Keratinocyte (primary cell): ENCODE measurements around the gene POGLUT3. TPM values are rescaled to one million over a fixed set of nuclear protein-coding genes. Genes with fewer than 3 reads are reported as not detected.
A peak's percentile ranks its signal among the peaks of the same experiment; 100 is the strongest.

Experiments
- DNase-seq: peaks from one replicate; pipeline ENCODE4 v3.0.0-alpha.2; 2011; ENCODE audit warnings: low read depth, missing footprints, low spot score
- FAIRE-seq: peaks from 2 replicates; lab custom pipeline; 2011; peaks lifted over from hg19 to GRCh38; lab: Jason Lieb, UNC
- H2AFZ ChIP-seq: 2 replicates; pipeline ENCODE4 v1.6.0; 2012; ENCODE audit warnings: low read length, control low read depth, inconsistent platforms; ENCODE audit not compliant: control insufficient read depth
- H3K27ac ChIP-seq: 2 replicates; pipeline ENCODE4 v1.5.1; 2011; ENCODE audit warnings: low read length; ENCODE audit not compliant: control insufficient read depth, insufficient read depth
- H3K27me3 ChIP-seq: 3 replicates; pipeline ENCODE4 v1.6.0; 2011; ENCODE audit warnings: low read length; ENCODE audit not compliant: control insufficient read depth, insufficient read depth; ENCODE audit errors: extremely low read depth
- H3K36me3 ChIP-seq, 2 experiments: 2 replicates in 1 of 2; 3 replicates in 1 of 2; pipeline ENCODE4 v1.5.1; 2011; ENCODE audit warnings: low read length in 2 of 2, mild to moderate bottlenecking in 1 of 2; ENCODE audit not compliant: control insufficient read depth in 2 of 2, insufficient read depth in 2 of 2; ENCODE audit errors: extremely low read depth in 1 of 2
- H3K4me1 ChIP-seq: 3 replicates; pipeline ENCODE4 v1.5.1; 2011; ENCODE audit warnings: low read length; ENCODE audit not compliant: control insufficient read depth, insufficient read depth; ENCODE audit errors: extremely low read depth
- H3K4me2 ChIP-seq: 3 replicates; pipeline ENCODE4 v1.6.0; 2011; ENCODE audit warnings: low read depth, low read length; ENCODE audit not compliant: control insufficient read depth, insufficient read depth; ENCODE audit errors: extremely low read depth
- H3K4me3 ChIP-seq, 3 experiments: fragments of 200-600 bp in 1 of 3; sonication (generic) in 1 of 3; 2 replicates in 2 of 3; 3 replicates in 1 of 3; pipeline ENCODE4 v1.5.1; 2011 to 2016; ENCODE audit warnings: low read length in 3 of 3, mild to moderate bottlenecking in 3 of 3, control low read depth in 2 of 3, inconsistent platforms in 1 of 3, low read depth in 1 of 3, mixed read lengths in 1 of 3, mixed run types in 1 of 3, moderate library complexity in 1 of 3; ENCODE audit not compliant: control insufficient read depth in 2 of 3, insufficient read depth in 2 of 3; ENCODE audit errors: extremely low read depth in 1 of 3
- H3K79me2 ChIP-seq: 2 replicates; pipeline ENCODE4 v1.6.0; 2012; ENCODE audit warnings: low read length; ENCODE audit not compliant: control insufficient read depth, insufficient read depth
- H3K9ac ChIP-seq: 3 replicates; pipeline ENCODE4 v1.6.0; 2011; ENCODE audit warnings: low read length; ENCODE audit not compliant: control insufficient read depth, insufficient read depth; ENCODE audit errors: extremely low read depth
- H3K9me1 ChIP-seq: 3 replicates; pipeline ENCODE4 v1.6.0; 2011; ENCODE audit warnings: low read length; ENCODE audit not compliant: control insufficient read depth, insufficient read depth; ENCODE audit errors: extremely low read depth
- H3K9me3 ChIP-seq: 2 replicates; pipeline ENCODE4 v1.5.1; 2012; ENCODE audit warnings: low read depth, low read length; ENCODE audit not compliant: control insufficient read depth
- H4K20me1 ChIP-seq: 3 replicates; pipeline ENCODE4 v1.6.0; 2011; ENCODE audit warnings: low read length; ENCODE audit not compliant: control insufficient read depth, insufficient read depth; ENCODE audit errors: extremely low read depth
- CTCF ChIP-seq, 3 experiments: IDR thresholded peaks in 1 of 3; conservative IDR thresholded peaks in 1 of 3; optimal IDR thresholded peaks in 1 of 3; 2 replicates in 2 of 3; 3 replicates in 1 of 3; pipeline versions ENCODE3 to v1.5.1; 2011; ENCODE audit warnings: low read length in 3 of 3, mild to moderate bottlenecking in 3 of 3, moderate library complexity in 2 of 3, control low read depth in 1 of 3, inconsistent platforms in 1 of 3; ENCODE audit not compliant: insufficient read depth in 2 of 3; ENCODE audit errors: extremely low read depth in 1 of 3
- EZH2 ChIP-seq: IDR thresholded peaks from one replicate; pipeline ENCODE4 v1.6.1; 2012; ENCODE audit warnings: inconsistent platforms, mild to moderate bottlenecking, low read length, moderate library complexity
- dilution Hi-C: fragments of 300-500 bp; cut with MboI; formaldehyde crosslinking; loops from one replicate; pipeline ENCODE4 v1.7.0; 2020; ENCODE audit warnings: low sequenced_read_pairs; ENCODE audit not compliant: extremely low pct_ligation_motif_present
- polyA plus RNA-seq, 5 experiments: library from polyadenylated mRNA; depleted of rRNA in 3 of 5; stranded (reverse) in 3 of 5; stranded (forward) in 1 of 5; unstranded in 1 of 5; fragments of >200 nt; gene quantifications; 1 replicate in 1 of 5; 2 replicates in 3 of 5; 3 replicates in 1 of 5; pipeline versions ENCODE4 v1.2.1 to v1.2.3, GENCODE V29; 2011 to 2012; ENCODE audit warnings: missing spikeins in 2 of 5, low read depth in 1 of 5, low replicate concordance in 1 of 5

POGLUT3 gene
- polyA plus RNA-seq, 1 donor (not counting 4 experiments of a cell fraction or from before 2014, with no cell fraction given): 2.5 TPM

DNA sequence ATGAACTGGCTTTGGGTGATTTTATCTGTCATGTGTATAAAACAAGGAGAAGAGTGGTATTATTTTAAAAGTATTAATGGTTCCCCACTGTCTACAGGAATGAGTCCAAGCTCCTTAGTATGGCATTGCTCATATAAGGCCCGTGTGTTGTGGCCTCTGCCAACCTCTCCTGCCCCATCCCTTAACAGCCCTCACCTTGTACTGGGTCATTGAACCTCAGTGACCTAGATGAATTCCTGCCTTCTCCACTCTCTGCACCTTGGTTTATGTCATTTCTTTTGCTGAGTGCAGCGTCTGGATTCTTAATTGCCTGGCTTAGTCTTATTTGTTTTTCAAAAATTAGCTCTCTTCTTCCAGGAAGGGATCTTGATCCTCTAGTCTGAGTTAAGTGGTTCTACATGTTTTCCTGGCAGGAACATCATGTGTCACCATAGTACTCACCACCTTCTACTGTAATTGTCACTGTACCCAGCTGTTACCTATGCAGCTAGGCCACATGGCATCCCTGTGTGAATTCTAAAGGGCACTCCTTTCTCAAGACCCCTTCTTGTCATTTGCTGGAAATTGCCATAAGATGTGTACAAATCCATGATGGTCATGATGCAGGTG, 36.2 kb upstream of the POGLUT3 start:
- Histone ChIP-seq H3K9me3 (no peaks in the 10 kb centered on the region), H3K27ac (no peak overlapping the region), H3K27me3 (no peaks in the 10 kb centered on the region), H3K4me2 (no peak overlapping the region), H4K20me1 (no peaks in the 10 kb centered on the region), H3K79me2 (no peaks in the 10 kb centered on the region), H3K9me1 (no peaks in the 10 kb centered on the region), H2AFZ (no peak overlapping the region), H3K9ac (no peak overlapping the region), H3K4me3 (no peak overlapping the region), H3K36me3 (peaks cover 10 to 38% of the 10 kb centered on the region in 2 experiments), H3K4me1 (peaks cover 29% of the 10 kb centered on the region)
- FAIRE-seq (peak; percentile 5), DNase-seq (no peak)
- dilution Hi-C loops: no loop called here
- no peak for TF ChIP-seq EZH2
- TF ChIP-seq CTCF (optimal IDR thresholded peaks at IDR 0.05 in 1 of 3, IDR thresholded peaks at IDR 0.05 in 1 of 3, conservative IDR thresholded peaks at IDR 0.05 in 1 of 3; ENCODE audit: extremely low read depth in 1 of 3, insufficient read depth in 2 of 3, low read length in 3 of 3): no peak

GRCh38 chr11:108530426-108530825, 32.2 kb upstream of the POGLUT3 start:
- H3K79me2 ChIP-seq: no peaks in the 10 kb centered on the region
- dilution Hi-C loops: no loop called here

More at GRCh38 chr11:108530426-108530825, 32.2 kb upstream of the POGLUT3 start:
- no peak for FAIRE-seq
- peaks cover 17 to 27% of the 10 kb centered on the region in 2 experiments for H3K36me3 ChIP-seq
- H2AFZ ChIP-seq: no peak overlapping the region
- no peak for DNase-seq
- no peak for TF ChIP-seq EZH2
- TF ChIP-seq CTCF (optimal IDR thresholded peaks at IDR 0.05 in 1 of 3, IDR thresholded peaks at IDR 0.05 in 1 of 3, conservative IDR thresholded peaks at IDR 0.05 in 1 of 3; ENCODE audit: extremely low read depth in 1 of 3, insufficient read depth in 2 of 3, low read length in 3 of 3): no peak
- H3K4me1 ChIP-seq: no peaks in the 10 kb centered on the region
- H3K9me3 ChIP-seq: no peaks in the 10 kb centered on the region
- H3K4me2 ChIP-seq: no peak overlapping the region
- no peaks in the 10 kb centered on the region for H3K9me1 ChIP-seq
- no peak overlapping the region for H3K27ac ChIP-seq
- no peak overlapping the region for H3K4me3 ChIP-seq
- H3K27me3 ChIP-seq: no peaks in the 10 kb centered on the region
- H3K9ac ChIP-seq: no peak overlapping the region
- H4K20me1 ChIP-seq: no peaks in the 10 kb centered on the region
